ENCODE results near the gene SPIN2A.
"Not testable (repeated sequence)": the region's sequence is repeated elsewhere in the genome, so short reads cannot be mapped to it uniquely, and the experiment has no call there.

SPIN2A gene

DNA sequence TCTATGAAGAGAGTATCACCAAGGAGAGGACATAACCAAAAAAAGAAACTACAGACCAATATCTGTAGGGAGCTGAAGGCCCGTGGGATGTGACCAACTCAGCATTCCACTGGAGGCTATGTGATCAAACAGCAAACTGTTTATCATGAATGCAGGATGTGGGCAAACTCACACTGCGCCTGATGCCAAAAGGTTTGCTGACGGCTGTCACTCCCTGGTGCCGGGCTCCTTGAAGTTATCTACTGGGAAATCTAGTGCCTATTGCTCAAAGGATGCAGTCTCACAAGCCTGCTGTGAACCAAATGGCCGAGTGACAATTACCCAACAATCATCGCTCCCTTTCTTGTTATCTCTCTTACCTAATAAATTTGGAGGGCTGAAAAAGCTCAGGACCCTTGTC, 34.3 kb downstream of the SPIN2A start:
- DNase-seq (ENCODE audit: low read depth), result not testable (repeated sequence)

All from stimulated activated CD4-positive, alpha-beta T cell treated with anti-CD3 and anti-CD28 coated beads, Interleukin-2, amount 100 ng/mL, for 4 hours (primary cell).